HG02885 (cell line): Measurements from ENCODE around the gene GLYR1.

Source experiments
- ATAC-seq: cut with Tn5 transposase; IDR thresholded peaks from one replicate; pipeline ENCODE4 v1.9.1; 2021; ENCODE audit warnings: mild to moderate bottlenecking; ENCODE audit not compliant: unreplicated experiment, poor library complexity

The GLYR1 gene

GRCh38 chr16:4880006-4880580 lies 33.0 kb upstream of the GLYR1 start:
- no peak for ATAC-seq

GRCh38 chr16:4879049-4879448 lies 32.0 kb upstream of the GLYR1 start:
- ATAC-seq, result no peak

GRCh38 chr16:4877380-4877685 lies 30.2 kb upstream of the GLYR1 start:
- no peak for ATAC-seq

- ATAC-seq, result no peak
These were observed 29.7 kb upstream of the GLYR1 start for GRCh38 chr16:4876646-4877379.

- no peak for ATAC-seq
These were observed 27.6 kb upstream of the GLYR1 start for GRCh38 chr16:4874666-4875065.

- no peak for ATAC-seq
These were observed 26.0 kb upstream of the GLYR1 start for GRCh38 chr16:4873091-4873490.

- ATAC-seq, result no peak
These were observed 24.0 kb upstream of the GLYR1 start for GRCh38 chr16:4871071-4871470.

- no peak for ATAC-seq
These were observed 23.1 kb upstream of the GLYR1 start for GRCh38 chr16:4870138-4870671.

GRCh38 chr16:4869147-4869805 lies 22.2 kb upstream of the GLYR1 start:
- ATAC-seq, result no peak

GRCh38 chr16:4868535-4868934 lies 21.4 kb upstream of the GLYR1 start:
- ATAC-seq, result no peak

- ATAC-seq, result no peak
These were observed 20.9 kb upstream of the GLYR1 start for GRCh38 chr16:4868026-4868425.

- ATAC-seq, result no peak
These were observed 19.5 kb upstream of the GLYR1 start for GRCh38 chr16:4866586-4866985.

GRCh38 chr16:4865231-4865860 lies 18.3 kb upstream of the GLYR1 start:
- ATAC-seq, result no peak

- no peak for ATAC-seq
These were observed 17.6 kb upstream of the GLYR1 start for GRCh38 chr16:4864728-4865127.

- ATAC-seq, result no peak
These were observed 15.6 kb upstream of the GLYR1 start for GRCh38 chr16:4862639-4863038.

- no peak for ATAC-seq
These were observed 13.7 kb upstream of the GLYR1 start for GRCh38 chr16:4860727-4861342.

- ATAC-seq, result no peak
These were observed 12.8 kb upstream of the GLYR1 start for GRCh38 chr16:4859900-4860255.

- ATAC-seq, result no peak
These were observed 12.3 kb upstream of the GLYR1 start for GRCh38 chr16:4859190-4859899.

- ATAC-seq, result no peak
These were observed 8.7 kb upstream of the GLYR1 start for GRCh38 chr16:4855804-4856203.

GRCh38 chr16:4855371-4855770 lies 8.3 kb upstream of the GLYR1 start:
- ATAC-seq, result no peak
